ENCODE data around the gene SLC1A7. TPM values are rescaled to one million over a fixed set of nuclear protein-coding genes. Genes with fewer than 3 reads are reported as not detected.

Gene SLC1A7
- total RNA-seq, 2 experiments from 2014 or later = not detected

DNA sequence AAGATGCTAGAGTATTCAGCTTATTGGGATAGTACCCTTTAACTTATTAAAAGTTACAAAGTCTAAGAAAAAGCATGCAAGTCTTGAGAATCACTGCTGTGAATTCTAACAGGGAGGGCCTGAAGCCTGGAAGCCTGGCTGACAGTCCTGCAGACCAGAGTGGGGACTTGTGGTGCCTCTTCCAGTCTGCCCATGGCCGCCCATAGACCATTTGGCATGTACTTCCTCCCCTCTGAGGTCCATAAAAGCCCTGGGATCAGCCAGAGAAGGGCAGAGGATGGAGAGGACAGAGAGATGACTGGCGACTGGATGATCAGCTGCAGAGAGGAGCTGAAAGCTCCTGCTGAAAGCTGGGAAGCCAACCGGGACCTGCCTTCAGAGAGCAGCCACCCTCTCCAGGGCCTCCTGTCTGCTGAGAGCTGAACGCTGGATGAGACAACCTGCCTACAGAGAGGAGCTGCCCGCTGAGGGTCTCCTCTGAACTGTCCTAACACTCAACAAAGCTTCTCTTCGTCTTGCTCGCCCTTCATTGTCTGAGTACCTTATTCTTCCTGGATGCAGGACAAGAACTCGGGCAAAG, 12.5 kb upstream of the SLC1A7 start:
- H3K27me3 Mint-ChIP-seq = peaks cover 6% of the 10 kb centered on the region
- ChIA-PET POLR2A (no interaction called here), CTCF (interaction anchor here (0.6 to 1.0 kb wide), 2 partner anchors 26 to 1049 kb away, joined by 3 read pairs; no protein-coding TSS in a partner anchor)
- no peak overlapping the region for H3K27ac Mint-ChIP-seq
- no peaks in the 10 kb centered on the region for H3K36me3 Mint-ChIP-seq (ENCODE audit: low read depth)
- no peaks in the 10 kb centered on the region for H3K9me3 Mint-ChIP-seq
- no peaks in the 10 kb centered on the region for H3K4me1 Mint-ChIP-seq
- no peak for DNase-seq
- H3K4me3 Mint-ChIP-seq = no peak overlapping the region

DNA sequence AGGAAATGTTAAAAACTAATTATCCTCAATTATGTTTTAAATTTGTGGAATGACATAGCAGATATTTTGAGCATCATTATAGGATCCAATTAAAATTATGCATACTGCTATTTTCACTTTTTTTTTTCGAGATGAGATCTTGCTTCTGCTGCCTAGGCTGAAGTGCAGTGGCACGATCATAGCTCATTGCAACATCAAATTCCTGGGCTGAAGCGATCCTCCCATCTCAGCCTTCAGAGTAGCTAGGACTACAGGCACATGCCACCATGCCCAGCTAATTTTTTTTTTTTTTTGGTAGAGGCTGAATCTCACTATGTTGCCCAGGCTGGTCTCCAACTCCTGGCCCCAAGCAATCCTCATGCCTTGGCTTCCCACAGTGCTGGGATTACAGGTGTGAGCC, 11.3 kb upstream of the SLC1A7 start:
- no peak for DNase-seq
- H3K27ac Mint-ChIP-seq = no peak overlapping the region
- ChIA-PET CTCF (interaction anchor here (0.7 to 1.0 kb wide), 2 partner anchors 27 to 32 kb away, joined by 3 read pairs; no protein-coding TSS in a partner anchor), POLR2A (no interaction called here)
- no peaks in the 10 kb centered on the region for H3K9me3 Mint-ChIP-seq
- no peaks in the 10 kb centered on the region for H3K36me3 Mint-ChIP-seq (ENCODE audit: low read depth)
- H3K27me3 Mint-ChIP-seq = peaks cover 7% of the 10 kb centered on the region
- H3K4me1 Mint-ChIP-seq = no peaks in the 10 kb centered on the region
- no peak overlapping the region for H3K4me3 Mint-ChIP-seq

DNA sequence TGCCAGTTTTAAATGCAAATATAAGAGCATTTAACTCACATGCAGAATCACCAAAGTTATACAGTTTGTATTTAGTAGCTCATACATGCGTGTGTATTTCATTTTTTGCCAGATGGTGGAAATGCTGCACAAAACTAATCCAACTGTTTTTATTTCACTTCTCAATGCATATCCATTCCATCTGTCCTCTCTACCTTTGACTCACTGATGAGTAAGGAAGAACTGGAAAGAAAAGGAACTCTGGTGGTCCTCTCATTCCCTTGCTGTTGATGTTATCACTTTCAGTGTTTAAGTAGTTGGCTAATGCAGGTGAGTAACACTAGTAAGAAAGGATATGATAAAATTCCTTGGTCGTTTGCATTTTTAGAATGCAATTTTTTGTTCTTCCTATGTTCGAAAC, 5.7 kb upstream of the SLC1A7 start:
- H3K36me3 Mint-ChIP-seq (ENCODE audit: low read depth) = no peaks in the 10 kb centered on the region
- ChIA-PET POLR2A (no interaction called here), CTCF (no interaction called here)
- H3K4me3 Mint-ChIP-seq = no peak overlapping the region
- H3K9me3 Mint-ChIP-seq = no peaks in the 10 kb centered on the region
- no peaks in the 10 kb centered on the region for H3K4me1 Mint-ChIP-seq
- no peak for DNase-seq
- peaks cover 2% of the 10 kb centered on the region for H3K27me3 Mint-ChIP-seq
- H3K27ac Mint-ChIP-seq = no peak overlapping the region

- ChIA-PET POLR2A (no interaction called here), CTCF (interaction anchor here (0.7 kb wide), 1 partner anchor 18 kb away, joined by 5 read pairs; no protein-coding TSS in a partner anchor)
- DNase-seq = no peak
- H3K27ac Mint-ChIP-seq = no peak overlapping the region
- H3K9me3 Mint-ChIP-seq = no peaks in the 10 kb centered on the region
- H3K4me3 Mint-ChIP-seq = no peak overlapping the region
- H3K36me3 Mint-ChIP-seq (ENCODE audit: low read depth) = no peaks in the 10 kb centered on the region
- peaks cover 2% of the 10 kb centered on the region for H3K27me3 Mint-ChIP-seq
- no peaks in the 10 kb centered on the region for H3K4me1 Mint-ChIP-seq
Measured at GRCh38 chr1:53147174-53147573, 4.7 kb upstream of the SLC1A7 start.

DNA sequence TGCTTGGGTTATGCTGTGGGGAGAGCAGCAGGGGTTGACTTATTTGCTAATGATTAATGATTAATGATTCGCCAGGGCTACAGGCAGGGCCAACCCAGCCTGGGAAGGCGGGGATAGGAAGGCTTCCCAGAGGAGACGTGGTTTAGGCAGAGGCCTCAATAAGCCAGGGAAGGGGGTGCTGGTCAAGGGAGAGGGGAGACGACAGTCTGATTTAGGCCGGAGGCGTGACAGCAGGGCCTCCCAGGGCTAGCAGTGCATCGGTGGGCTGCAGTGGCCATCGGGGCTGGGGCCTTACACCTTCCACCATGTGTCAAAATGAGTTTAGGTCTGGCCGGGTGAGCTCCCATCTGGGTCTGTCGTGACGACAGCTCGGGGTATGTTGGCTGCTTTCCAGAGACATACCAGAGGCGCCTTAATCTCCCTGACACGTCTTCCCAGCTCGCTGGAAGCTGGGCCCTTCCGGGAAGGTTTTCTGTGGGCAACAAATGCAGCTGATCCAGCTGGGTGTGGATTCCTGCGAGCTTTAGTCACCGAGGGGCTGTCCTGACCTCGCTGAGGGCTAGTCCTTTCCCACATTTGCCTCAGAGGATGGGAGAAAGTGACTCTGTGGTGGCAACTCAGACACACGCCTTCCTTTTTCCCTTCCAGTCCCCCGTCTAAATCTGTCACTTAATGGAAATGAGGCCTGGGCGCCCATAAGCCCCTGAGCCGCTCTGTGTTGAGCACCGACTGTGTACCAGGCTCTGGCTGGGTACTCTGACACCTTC, 3.7 kb upstream of the SLC1A7 start:
- Mint-ChIP-seq H3K27me3 (peaks cover 2% of the 10 kb centered on the region), H3K4me3 (no peak overlapping the region), H3K4me1 (no peaks in the 10 kb centered on the region), H3K9me3 (no peaks in the 10 kb centered on the region), H3K27ac (no peak overlapping the region), H3K36me3 (ENCODE audit: low read depth) (no peaks in the 10 kb centered on the region)
- POLR2A ChIA-PET = no interaction called here
- CTCF ChIA-PET = no interaction called here
- DNase-seq = no peak

DNA sequence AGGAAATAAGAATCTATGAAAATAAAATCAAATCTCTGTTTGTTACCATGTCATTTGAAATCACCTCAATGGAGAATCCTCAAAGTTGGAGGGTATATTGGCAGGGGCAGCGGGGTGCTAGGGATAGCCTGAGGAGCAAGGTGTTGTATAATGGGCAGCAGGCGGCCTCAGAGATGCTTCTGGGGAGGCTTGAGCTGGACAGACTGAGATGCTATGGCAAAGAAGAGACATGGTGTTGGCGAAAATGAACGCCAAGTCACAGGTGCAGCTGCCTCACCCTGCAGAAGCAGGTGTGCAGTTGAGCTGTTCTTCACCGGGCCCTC, 3.1 kb upstream of the SLC1A7 start:
- POLR2A ChIA-PET = no interaction called here
- no peaks in the 10 kb centered on the region for H3K36me3 Mint-ChIP-seq (ENCODE audit: low read depth)
- no peak for DNase-seq
- no peak overlapping the region for H3K27ac Mint-ChIP-seq
- H3K9me3 Mint-ChIP-seq = no peaks in the 10 kb centered on the region
- no peaks in the 10 kb centered on the region for H3K4me1 Mint-ChIP-seq
- CTCF ChIA-PET = no interaction called here
- peaks cover 5% of the 10 kb centered on the region for H3K27me3 Mint-ChIP-seq
- H3K4me3 Mint-ChIP-seq = no peak overlapping the region

DNA sequence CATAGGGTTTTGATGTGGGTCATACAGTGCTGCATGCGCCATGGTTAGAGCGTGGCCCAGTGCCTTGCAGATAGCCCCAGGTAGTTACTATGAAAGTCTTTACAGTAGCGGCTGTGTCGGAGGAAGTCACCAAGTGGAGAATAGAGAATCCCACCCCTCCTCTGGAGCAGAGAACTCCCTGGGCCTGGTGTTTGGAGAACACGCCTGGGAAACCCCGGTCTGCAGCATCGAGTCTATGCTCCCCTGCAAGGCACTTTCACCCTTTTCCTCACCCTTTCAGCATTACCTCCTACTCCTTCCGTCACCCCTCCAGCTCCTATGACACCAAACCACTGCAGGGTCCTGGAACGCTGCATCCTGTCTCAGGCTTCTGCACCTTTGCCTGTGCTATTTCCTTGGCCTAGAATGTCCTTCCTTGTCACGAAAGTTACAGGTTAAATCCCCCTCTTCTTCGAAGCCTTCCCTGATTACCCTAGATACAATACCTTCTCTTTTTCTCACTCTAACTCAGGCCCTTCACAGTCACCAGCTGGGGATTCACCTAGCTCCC, 2.7 kb upstream of the SLC1A7 start:
- peaks cover 5% of the 10 kb centered on the region for H3K27me3 Mint-ChIP-seq
- H3K9me3 Mint-ChIP-seq = no peaks in the 10 kb centered on the region
- H3K27ac Mint-ChIP-seq = no peak overlapping the region
- H3K4me1 Mint-ChIP-seq = no peaks in the 10 kb centered on the region
- ChIA-PET CTCF (no interaction called here), POLR2A (no interaction called here)
- DNase-seq = no peak
- no peak overlapping the region for H3K4me3 Mint-ChIP-seq
- H3K36me3 Mint-ChIP-seq (ENCODE audit: low read depth) = no peaks in the 10 kb centered on the region

- Mint-ChIP-seq H3K27ac (no peak overlapping the region), H3K4me3 (no peak overlapping the region), H3K36me3 (ENCODE audit: low read depth) (no peaks in the 10 kb centered on the region), H3K4me1 (no peaks in the 10 kb centered on the region), H3K9me3 (no peaks in the 10 kb centered on the region), H3K27me3 (peaks cover 3% of the 10 kb centered on the region)
- POLR2A ChIA-PET = no interaction called here
- no peak for DNase-seq
- CTCF ChIA-PET = no interaction called here
Measured at GRCh38 chr1:53144201-53144600, 1.8 kb upstream of the SLC1A7 start.

DNA sequence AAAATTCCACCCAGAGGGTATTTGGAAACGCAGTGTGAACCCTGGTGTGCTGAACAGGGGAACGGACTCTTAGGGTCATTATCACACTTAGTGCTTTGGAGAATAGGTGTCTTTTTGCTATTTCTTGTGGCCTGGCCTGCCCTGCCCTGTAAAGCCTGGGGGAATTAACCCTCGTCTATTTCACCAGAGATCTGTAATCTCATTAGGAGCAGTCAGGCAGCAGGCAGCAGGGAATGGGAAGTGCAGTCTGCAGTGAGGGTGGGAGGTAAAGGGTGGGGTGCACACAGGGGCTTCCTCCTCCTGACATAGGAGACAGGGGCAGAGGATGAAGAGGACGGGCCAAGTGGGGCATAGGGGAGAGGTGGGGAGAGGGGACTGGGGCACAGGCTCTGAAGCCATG, 1.1 kb upstream of the SLC1A7 start:
- Mint-ChIP-seq H3K36me3 (ENCODE audit: low read depth) (no peaks in the 10 kb centered on the region), H3K4me1 (no peaks in the 10 kb centered on the region), H3K27me3 (peaks cover 3% of the 10 kb centered on the region), H3K9me3 (no peaks in the 10 kb centered on the region), H3K27ac (no peak overlapping the region), H3K4me3 (no peak overlapping the region)
- CTCF ChIA-PET = no interaction called here
- DNase-seq = no peak
- POLR2A ChIA-PET = no interaction called here

DNA sequence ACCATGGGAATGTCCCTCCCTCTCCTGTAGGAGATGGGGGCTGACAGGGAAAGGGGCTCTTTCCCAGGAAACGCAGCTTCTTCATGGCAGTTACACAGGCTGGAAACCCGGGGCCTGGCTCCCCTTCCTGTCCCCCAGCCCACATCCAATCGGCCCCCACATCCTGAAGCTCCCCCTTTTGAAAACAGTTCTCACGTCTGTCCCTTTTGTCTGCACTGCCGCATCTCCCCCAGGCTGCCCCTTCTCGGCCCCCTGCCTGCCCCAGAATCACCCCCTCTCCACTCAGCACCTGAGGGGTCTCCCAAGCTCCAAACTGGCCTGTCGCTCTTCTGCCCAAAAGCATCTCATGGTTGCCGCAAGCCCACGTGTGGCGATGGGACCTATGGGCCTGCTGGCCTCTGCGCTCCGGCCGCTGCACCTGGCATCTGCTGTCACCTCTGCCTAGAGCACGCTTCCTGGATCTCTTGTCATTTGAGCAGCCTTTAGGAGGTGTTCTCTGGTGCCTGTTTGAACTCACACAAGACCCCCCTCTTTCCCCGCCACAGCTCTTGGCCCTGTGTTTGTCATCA, 867 bp downstream of the SLC1A7 start:
- DNase-seq = no peak
- Mint-ChIP-seq H3K27me3 (peaks cover 3% of the 10 kb centered on the region), H3K36me3 (ENCODE audit: low read depth) (peaks cover 3% of the 10 kb centered on the region), H3K4me1 (no peaks in the 10 kb centered on the region), H3K27ac (no peak overlapping the region), H3K4me3 (no peak overlapping the region), H3K9me3 (peaks cover 7% of the 10 kb centered on the region)
- ChIA-PET CTCF (no interaction called here), POLR2A (no interaction called here)

GRCh38 chr1:53140451-53140850, 2.0 kb downstream of the SLC1A7 start:
- no peak for DNase-seq
- peaks cover 3% of the 10 kb centered on the region for H3K27me3 Mint-ChIP-seq
- no peak overlapping the region for H3K27ac Mint-ChIP-seq
- no peak overlapping the region for H3K4me3 Mint-ChIP-seq
- peaks cover 3% of the 10 kb centered on the region for H3K36me3 Mint-ChIP-seq (ENCODE audit: low read depth)
- peaks cover 7% of the 10 kb centered on the region for H3K9me3 Mint-ChIP-seq
- H3K4me1 Mint-ChIP-seq = no peaks in the 10 kb centered on the region
- ChIA-PET CTCF (no interaction called here), POLR2A (no interaction called here)

- Mint-ChIP-seq H3K4me3 (no peak overlapping the region), H3K9me3 (peaks cover 7% of the 10 kb centered on the region), H3K27me3 (peaks cover 3% of the 10 kb centered on the region), H3K27ac (no peak overlapping the region), H3K36me3 (ENCODE audit: low read depth) (peaks cover 3% of the 10 kb centered on the region), H3K4me1 (no peaks in the 10 kb centered on the region)
- POLR2A ChIA-PET = no interaction called here
- CTCF ChIA-PET = no interaction called here
- no peak for DNase-seq
Measured at GRCh38 chr1:53139951-53140361, 2.5 kb downstream of the SLC1A7 start.

DNA sequence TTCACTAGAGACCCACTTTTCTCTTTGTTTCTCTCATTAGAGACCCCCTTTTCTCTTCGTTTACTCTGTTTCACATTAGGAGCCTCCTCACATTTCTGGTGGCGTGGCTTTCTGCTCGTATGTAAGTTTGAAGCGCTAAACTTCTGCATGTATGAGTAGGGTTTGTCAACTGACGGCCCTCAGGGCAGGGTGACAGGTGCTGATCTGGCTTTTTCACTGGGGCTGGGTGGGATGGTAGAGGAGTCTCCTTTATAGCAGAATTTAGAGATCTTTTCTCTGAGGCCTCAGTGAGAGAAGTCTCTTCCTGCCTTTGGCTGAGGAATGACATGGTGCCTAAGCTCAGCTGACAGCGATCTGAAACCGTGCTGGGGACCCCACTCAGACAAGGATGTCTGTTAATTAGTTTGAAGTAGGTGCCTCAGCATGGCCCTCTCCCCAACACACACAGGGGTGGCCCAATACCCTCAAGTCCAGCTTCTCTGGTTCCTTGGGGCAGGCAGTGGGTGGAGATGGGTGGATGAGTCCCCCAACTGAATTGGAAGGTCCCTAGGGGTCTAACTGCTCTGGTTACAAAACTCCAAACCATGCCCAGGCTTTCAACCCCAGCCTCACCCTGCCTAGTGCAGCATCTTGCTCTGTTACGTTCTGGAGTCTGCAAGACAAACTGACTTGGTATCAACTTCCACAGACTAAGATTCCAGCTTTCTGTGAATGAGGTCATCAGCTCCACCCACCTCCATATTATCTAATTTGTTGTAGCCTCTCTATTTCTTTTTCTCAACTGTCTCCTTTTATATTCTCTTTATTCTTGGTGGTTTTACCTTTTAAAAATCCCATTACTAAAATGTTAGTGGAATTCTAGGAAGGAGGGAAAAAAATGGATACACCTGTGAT, 3.2 kb downstream of the SLC1A7 start:
- no peak for DNase-seq
- H3K9me3 Mint-ChIP-seq = peaks cover 7% of the 10 kb centered on the region
- ChIA-PET CTCF (no interaction called here), POLR2A (no interaction called here)
- peaks cover 3% of the 10 kb centered on the region for H3K36me3 Mint-ChIP-seq (ENCODE audit: low read depth)
- H3K4me3 Mint-ChIP-seq = no peak overlapping the region
- no peaks in the 10 kb centered on the region for H3K4me1 Mint-ChIP-seq
- H3K27me3 Mint-ChIP-seq = peaks cover 3% of the 10 kb centered on the region
- H3K27ac Mint-ChIP-seq = no peak overlapping the region
